Progenitor cell of endocrine pancreas (in vitro differentiated cells): ENCODE results near the gene KRT24. TPM values are rescaled to one million over a fixed set of nuclear protein-coding genes. Genes with fewer than 3 reads are reported as not detected.

Experiments used
- DNase-seq: peaks from one replicate; pipeline ENCODE4 v3.0.0; 2021; ENCODE audit warnings: low spot score; ENCODE audit not compliant: unreplicated experiment
- H3K27ac Mint-ChIP-seq: 2 replicates; pipeline ENCODE4 v1.8.0; 2021; ENCODE audit warnings: mild to moderate bottlenecking, moderate library complexity, mixed read lengths
- H3K27me3 Mint-ChIP-seq: 2 replicates; pipeline ENCODE4 v1.8.0; 2021; ENCODE audit warnings: mixed read lengths
- H3K36me3 Mint-ChIP-seq: 2 replicates; pipeline ENCODE4 v1.8.0; 2022; ENCODE audit warnings: mixed read lengths; ENCODE audit not compliant: insufficient read depth
- H3K4me1 Mint-ChIP-seq: 2 replicates; pipeline ENCODE4 v1.8.0; 2021; ENCODE audit warnings: low read depth, mixed read lengths
- H3K4me3 Mint-ChIP-seq: 2 replicates; pipeline ENCODE4 v1.8.0; 2021; ENCODE audit warnings: low read depth, mild to moderate bottlenecking, moderate library complexity, mixed read lengths
- H3K9me3 Mint-ChIP-seq: 2 replicates; pipeline ENCODE4 v1.8.0; 2021; ENCODE audit warnings: low read depth, mixed read lengths
- CTCF ChIP-seq: fragments of 200-600 bp; sonication (generic); IDR thresholded peaks from one replicate; pipeline ENCODE4 v1.5.0; 2021; ENCODE audit warnings: antibody characterized with exemption, mild to moderate bottlenecking; ENCODE audit not compliant: unreplicated experiment
- total RNA-seq: library from RNA; stranded (reverse); gene quantifications from 2 replicates; pipeline ENCODE4 v1.2.1, GENCODE V29; 2021

KRT24 gene
- total RNA-seq, 1 donor from 2014 or later: not detected

GRCh38 chr17:40722241-40722640, 18.7 kb upstream of the KRT24 start:
- no peaks in the 10 kb centered on the region for H3K36me3 Mint-ChIP-seq
- peaks cover 7% of the 10 kb centered on the region for H3K27me3 Mint-ChIP-seq
- H3K27ac Mint-ChIP-seq: no peak overlapping the region
- no peak overlapping the region for H3K4me3 Mint-ChIP-seq
- TF ChIP-seq CTCF: no peak
- H3K9me3 Mint-ChIP-seq: no peaks in the 10 kb centered on the region
- no peak for DNase-seq
- no peaks in the 10 kb centered on the region for H3K4me1 Mint-ChIP-seq

GRCh38 chr17:40720899-40721298, 17.3 kb upstream of the KRT24 start:
- Mint-ChIP-seq H3K4me1 (no peaks in the 10 kb centered on the region), H3K36me3 (no peaks in the 10 kb centered on the region), H3K9me3 (no peaks in the 10 kb centered on the region), H3K27ac (no peak overlapping the region), H3K4me3 (no peak overlapping the region), H3K27me3 (peaks cover 7% of the 10 kb centered on the region)
- no peak for DNase-seq
- no peak for TF ChIP-seq CTCF

- H3K4me1 Mint-ChIP-seq: peaks cover 1% of the 10 kb centered on the region
- H3K9me3 Mint-ChIP-seq: no peaks in the 10 kb centered on the region
- no peak overlapping the region for H3K27ac Mint-ChIP-seq
- H3K4me3 Mint-ChIP-seq: no peak overlapping the region
- no peaks in the 10 kb centered on the region for H3K36me3 Mint-ChIP-seq
- TF ChIP-seq CTCF: no peak
- H3K27me3 Mint-ChIP-seq: peaks cover 3% of the 10 kb centered on the region
- no peak for DNase-seq
Observed at GRCh38 chr17:40718930-40719329, 15.4 kb upstream of the KRT24 start.

- Mint-ChIP-seq H3K4me3 (no peak overlapping the region), H3K27ac (no peak overlapping the region), H3K9me3 (no peaks in the 10 kb centered on the region), H3K27me3 (no peaks in the 10 kb centered on the region), H3K4me1 (peaks cover 1% of the 10 kb centered on the region), H3K36me3 (no peaks in the 10 kb centered on the region)
- DNase-seq: no peak
- TF ChIP-seq CTCF: no peak
Observed at GRCh38 chr17:40717776-40718175, 14.2 kb upstream of the KRT24 start.

GRCh38 chr17:40714473-40714872, 10.9 kb upstream of the KRT24 start:
- TF ChIP-seq CTCF: no peak
- no peak overlapping the region for H3K4me3 Mint-ChIP-seq
- no peak for DNase-seq
- peaks cover 1% of the 10 kb centered on the region for H3K4me1 Mint-ChIP-seq
- no peaks in the 10 kb centered on the region for H3K36me3 Mint-ChIP-seq
- H3K27ac Mint-ChIP-seq: no peak overlapping the region
- H3K27me3 Mint-ChIP-seq: no peaks in the 10 kb centered on the region
- no peaks in the 10 kb centered on the region for H3K9me3 Mint-ChIP-seq
